Measurements from ENCODE around the gene RAB3IL1. TPM values are rescaled to one million over a fixed set of nuclear protein-coding genes. Genes with fewer than 3 reads are reported as not detected.

The RAB3IL1 gene
- total and polyA plus RNA-seq, 9 of the 15 experiments (the other 6 are each of a cell fraction or from before 2014, with no cell fraction given), result 0.15 to 42.6 (median 15.5) TPM

DNA sequence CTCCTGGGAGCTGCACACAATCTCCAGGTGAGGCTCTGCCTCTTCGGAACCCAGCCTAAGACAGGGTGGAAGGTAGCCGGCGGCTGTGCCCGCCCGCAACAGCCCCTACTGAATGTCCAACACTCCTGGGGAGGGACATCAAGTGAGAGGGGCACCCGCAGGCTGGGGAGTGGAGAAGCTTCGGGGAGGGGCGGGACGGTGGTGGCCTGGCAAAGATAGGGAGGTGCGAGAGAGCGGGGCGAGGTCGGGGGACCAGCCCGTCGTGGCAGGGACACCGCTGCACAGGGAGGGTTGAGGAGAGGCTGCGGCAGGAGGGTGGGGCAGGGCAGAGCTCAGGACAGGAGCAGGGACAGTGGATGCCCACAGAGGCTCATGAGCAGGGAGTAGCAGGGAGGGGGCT, 17.1 kb downstream of the RAB3IL1 start:
- H2AFZ ChIP-seq (ENCODE audit: low read depth, low read length), result no peak overlapping the region
- FAIRE-seq (no peak), ATAC-seq (no peak), DNase-seq (ENCODE audit: extremely low read depth in 1 of 4, low spot score in 3 of 4) (no peak)
- no peaks in the 10 kb centered on the region for H3K27me3 ChIP-seq (ENCODE audit: control insufficient read depth in 2 of 2, insufficient read depth in 2 of 2, low read length in 2 of 2)
- TF ChIP-seq ATF3 (IDR thresholded peaks at IDR 0.05), result no peak
- no peak for TF ChIP-seq ATF3 (CRISPR knock-in tag; conservative IDR thresholded peaks at IDR 0.05)
- no peak for TF ChIP-seq ZNF764 (CRISPR knock-in tag; IDR thresholded peaks at IDR 0.05; ENCODE audit: low read depth)
- TF ChIP-seq IRF9 (tag; IDR thresholded peaks at IDR 0.05), result no peak
- no peak for TF ChIP-seq CEBPZ (IDR thresholded peaks at IDR 0.05; ENCODE audit: borderline replicate concordance, low read depth, low read length)
- no peak for TF ChIP-seq CTCF (IDR thresholded peaks at IDR 0.05 in 2 of 3, conservative IDR thresholded peaks at IDR 0.05 in 1 of 3; ENCODE audit: insufficient read depth in 2 of 3, low read depth in 1 of 3, low read length in 3 of 3)
- H3K9me1 ChIP-seq (ENCODE audit: control insufficient read depth, insufficient read depth, low read length), result no peaks in the 10 kb centered on the region
- H3K79me2 ChIP-seq (ENCODE audit: control insufficient read depth, insufficient read depth, low read length), result no peaks in the 10 kb centered on the region
- H3K4me1 ChIP-seq (replicated peaks in 1 of 2; ENCODE audit: control insufficient read depth in 2 of 2, insufficient read depth in 2 of 2, low read length in 2 of 2), result peaks cover 4 to 43% of the 10 kb centered on the region in 2 experiments; a peak in 4 of 5 replicates
- intact Hi-C loops (cut with micrococcal nuclease), result no loop called here
- 93% methylated on average over 5 of the region's 17 CpGs for WGBS (ENCODE audit: insufficient coverage, low coverage, missing lambda C conversion rate)
- H3K9me3 ChIP-seq (replicated peaks; ENCODE audit: control insufficient read depth, insufficient read depth, low read depth, low read length), result no peaks in the 10 kb centered on the region
- in situ Hi-C loops (cut with MboI), result no loop called here
- no peak overlapping the region for H3K4me2 ChIP-seq (ENCODE audit: insufficient read depth, low read length)
- no peak overlapping the region; a peak in 1 of 4 replicates for H3K9ac ChIP-seq (ENCODE audit: insufficient read depth in 1 of 2, low read depth in 2 of 2, low read length in 2 of 2)
- no peaks in the 10 kb centered on the region for H4K20me1 ChIP-seq (replicated peaks; ENCODE audit: control insufficient read depth, insufficient read depth, low read length)
- H3K27ac ChIP-seq (ENCODE audit: extremely low read depth, low read depth, low read length), result no peak overlapping the region
- no peak overlapping the region for H3K4me3 ChIP-seq
- peaks cover 86% of the 10 kb centered on the region; the same call in 2 of the 3 replicates for H3K36me3 ChIP-seq (ENCODE audit: control insufficient read depth, insufficient read depth, low read length)
- POLR2A ChIA-PET, result interaction anchor here (0.6 to 10.7 kb wide), 4 partner anchors 47 to 182 kb away, joined by 3 to 109 read pairs (median 15); partner anchors contain the start of gene FTH1
- CTCF ChIA-PET (ENCODE audit: low intra/inter-chr PET ratio), result interaction anchor here (3.7 to 6.7 kb wide), 4 partner anchors 47 to 207 kb away, joined by 25 to 98 read pairs (median 56); no protein-coding TSS in a partner anchor
- BruUV-seq (replicated peaks), result no TSS peak

All from K562 (cell line).